NCI-H526 treated with DMSO at 0.1 percent for 48 hours (cell line): ENCODE measurements around the gene NR2F6.
A peak's percentile ranks its signal among the peaks of the same experiment; 100 is the strongest.
"Not testable (repeated sequence)": the region's sequence is repeated elsewhere in the genome, so short reads cannot be mapped to it uniquely, and the experiment has no call there.

ENCODE experiments used
- DNase-seq: peaks from one replicate; lab custom pipeline; 2025; lab: John Stamatoyannopoulos, UW

NR2F6 gene

DNA sequence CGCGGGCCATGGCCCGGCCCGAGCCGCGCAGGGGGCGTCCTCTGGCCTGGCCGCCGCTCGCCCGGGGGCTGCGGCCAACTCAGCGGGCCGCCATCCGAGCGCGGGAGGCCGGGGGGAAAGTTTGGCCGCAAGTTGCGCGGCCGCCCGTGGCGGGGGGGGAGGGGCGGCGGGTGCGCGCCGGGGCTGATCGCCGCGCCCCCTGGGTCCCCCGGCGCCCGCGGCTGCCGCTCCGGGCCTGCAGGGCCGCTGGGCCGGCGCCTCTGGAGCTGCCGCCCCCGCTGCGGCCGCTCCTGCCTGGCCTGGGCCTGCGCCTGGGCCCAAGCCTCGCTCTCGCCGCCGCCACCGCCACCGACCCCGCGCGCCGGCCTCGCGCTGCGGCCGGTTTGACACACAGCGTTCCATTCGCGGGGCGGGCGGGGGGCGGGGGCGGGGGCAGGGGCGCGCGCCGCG lies at the start of gene NR2F6:
Gene NR2F6 (minus strand): TSS at position 385 of the 450 bp plus-strand sequence. CDS start 699 bp downstream, outside the sequence.
- no peak for DNase-seq

DNA sequence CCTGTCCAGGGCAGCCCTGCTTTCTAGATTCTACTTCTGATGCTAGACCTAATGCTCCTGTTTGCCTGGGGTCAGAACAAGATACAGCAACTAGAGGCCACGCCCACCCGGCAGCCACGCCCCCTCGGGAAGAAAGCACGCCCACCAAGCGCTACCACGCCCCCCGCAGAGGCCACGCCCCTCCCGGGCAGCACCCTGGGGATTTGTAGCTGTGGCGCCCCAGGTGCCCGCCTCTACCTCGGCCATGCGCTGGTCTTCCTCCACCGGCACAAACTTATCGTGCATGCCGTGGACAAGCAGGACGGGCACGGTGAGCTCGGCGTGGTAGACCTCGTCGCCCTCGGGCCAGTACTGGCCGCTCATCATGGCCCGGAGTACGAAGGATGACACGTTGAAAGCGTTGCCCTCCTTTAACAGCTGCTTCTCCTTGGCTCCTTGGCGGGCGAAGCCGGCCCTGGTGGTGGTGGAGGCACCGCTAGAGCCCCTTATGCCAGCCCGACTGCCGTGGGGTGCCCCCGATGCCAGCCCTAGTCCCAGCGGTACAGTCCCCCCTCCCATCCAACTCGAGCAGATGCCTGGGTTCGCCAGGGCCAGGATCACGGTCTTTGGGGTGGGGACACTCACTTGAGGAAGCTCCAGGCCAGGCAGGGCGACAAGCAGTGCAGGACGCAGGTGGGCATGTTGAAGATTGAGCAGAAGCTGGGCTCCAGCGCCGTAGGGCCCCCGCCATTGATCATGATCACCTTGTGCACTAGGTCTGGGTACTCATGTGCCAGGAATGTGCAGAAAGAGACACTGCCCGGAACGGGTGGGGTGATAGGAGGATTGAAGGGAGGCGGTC lies 48.6 kb upstream of the NR2F6 start:
- no peak for DNase-seq

DNA sequence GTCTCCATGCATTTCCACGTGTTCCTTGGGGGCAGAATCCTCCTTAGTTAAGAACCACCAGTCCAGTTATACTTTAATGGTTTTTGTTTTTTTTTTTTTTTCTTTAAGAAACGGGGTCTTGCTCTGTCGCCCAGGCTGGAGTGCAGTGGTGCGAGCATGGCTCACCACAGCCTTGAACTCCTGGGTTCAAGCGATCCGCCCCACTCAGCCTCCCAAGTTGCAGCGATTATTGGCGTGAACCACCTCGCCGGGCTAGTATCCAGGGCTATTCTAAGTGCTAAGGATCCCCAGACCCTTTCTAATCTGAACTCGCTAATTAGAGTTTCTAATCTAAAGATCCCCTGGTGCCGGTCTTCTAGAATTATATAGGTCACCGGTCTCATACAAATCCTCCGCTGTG lies 47.9 kb upstream of the NR2F6 start:
- DNase-seq = no peak

DNA sequence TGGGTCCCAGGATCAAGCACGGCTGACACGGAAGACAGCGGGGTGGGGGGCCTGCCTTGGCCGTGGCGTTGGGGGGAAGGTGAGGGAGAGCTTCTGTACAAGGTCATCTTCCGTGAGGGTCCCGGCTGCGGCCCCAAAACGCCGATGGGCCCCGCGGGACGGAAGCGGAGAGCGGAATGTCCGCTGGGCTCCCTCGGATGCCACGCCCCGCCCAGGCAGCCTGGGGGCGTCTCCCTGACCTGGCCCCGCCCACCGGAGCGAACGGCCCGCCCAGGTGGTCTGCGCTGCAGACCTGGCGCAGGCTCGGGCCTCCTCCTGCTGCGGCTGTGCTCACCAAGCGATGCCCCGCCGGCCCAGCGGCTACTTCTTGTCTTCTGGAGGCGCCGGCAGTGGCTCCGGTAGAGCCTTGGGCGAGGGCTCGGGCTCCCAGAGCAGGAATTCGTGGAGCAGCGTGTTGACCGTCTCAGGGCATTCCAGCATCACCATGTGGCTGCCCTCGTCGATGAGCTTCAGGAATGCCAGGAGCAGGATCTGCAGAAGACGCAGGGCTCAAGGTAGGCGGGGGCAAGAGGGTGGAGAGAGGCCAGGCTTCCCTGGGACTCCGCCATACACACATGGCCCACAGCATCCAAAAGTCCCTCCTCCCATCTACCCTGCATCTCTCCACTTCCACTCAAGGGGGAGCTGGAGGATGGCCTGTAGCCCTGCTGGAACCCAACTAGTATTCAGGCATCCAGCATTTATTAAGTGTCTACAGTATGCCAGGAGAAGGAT lies 46.8 kb upstream of the NR2F6 start:
- DNase-seq = peak; percentile 40

DNA sequence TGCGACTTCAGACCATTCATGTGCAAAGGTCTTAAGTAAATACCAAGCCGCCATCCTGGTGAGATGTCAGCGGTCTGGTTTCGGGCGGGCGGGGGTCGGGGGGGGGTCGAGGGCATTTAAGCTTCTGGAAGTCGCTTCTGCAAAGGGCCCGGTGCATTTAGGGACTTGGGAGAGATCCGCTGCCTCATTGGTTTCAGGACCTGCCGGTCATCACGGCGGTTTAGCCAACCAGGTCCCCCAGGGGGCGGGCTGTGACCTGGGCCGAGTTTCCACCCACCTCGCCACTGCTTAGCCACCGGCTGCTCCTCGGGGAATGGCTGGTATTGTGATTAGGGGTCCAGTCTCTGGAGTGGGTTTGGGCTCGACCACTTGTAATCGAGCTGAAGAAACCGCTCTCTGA lies 43.8 kb upstream of the NR2F6 start:
- DNase-seq = peak; percentile 2

DNA sequence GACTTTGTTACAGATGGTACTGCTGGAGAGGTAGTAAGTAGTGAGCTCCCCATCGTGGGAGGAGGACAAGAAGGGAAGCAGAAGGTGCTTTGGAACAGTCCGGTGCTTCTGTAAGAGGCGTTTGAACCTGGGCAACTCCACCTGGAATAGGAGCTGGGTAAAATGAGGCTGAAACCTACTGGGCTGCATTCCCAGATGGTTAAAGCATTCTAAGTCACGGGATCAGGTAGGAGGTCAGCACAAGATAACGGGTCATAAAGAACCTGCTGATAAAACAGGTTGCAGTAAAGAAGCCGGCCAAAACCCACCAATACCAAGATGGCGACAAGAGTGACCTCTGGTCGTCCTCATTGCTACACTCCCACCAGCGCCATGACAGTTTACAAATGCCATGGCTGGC lies 41.0 kb upstream of the NR2F6 start:
- DNase-seq = no peak

DNA sequence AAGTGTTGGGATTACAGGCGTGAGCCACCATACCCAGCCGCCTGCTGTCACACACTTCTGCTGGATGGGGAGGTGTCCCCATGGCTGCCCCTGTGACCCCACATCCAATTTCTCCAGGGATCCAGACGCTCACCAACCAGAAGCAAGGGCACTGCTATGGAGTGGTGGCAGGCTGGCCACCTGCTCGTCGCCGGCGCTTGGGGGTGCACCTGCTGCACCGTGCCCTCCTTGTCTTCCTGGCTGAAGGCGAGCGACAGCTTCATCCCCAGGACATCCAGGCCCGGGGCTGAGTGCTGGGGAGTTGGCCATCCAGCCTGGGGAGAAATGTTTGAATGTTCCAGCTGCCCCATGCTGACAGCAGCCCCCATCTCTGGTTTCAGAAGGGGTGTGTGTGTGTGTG lies 40.5 kb upstream of the NR2F6 start:
- DNase-seq = no peak

DNA sequence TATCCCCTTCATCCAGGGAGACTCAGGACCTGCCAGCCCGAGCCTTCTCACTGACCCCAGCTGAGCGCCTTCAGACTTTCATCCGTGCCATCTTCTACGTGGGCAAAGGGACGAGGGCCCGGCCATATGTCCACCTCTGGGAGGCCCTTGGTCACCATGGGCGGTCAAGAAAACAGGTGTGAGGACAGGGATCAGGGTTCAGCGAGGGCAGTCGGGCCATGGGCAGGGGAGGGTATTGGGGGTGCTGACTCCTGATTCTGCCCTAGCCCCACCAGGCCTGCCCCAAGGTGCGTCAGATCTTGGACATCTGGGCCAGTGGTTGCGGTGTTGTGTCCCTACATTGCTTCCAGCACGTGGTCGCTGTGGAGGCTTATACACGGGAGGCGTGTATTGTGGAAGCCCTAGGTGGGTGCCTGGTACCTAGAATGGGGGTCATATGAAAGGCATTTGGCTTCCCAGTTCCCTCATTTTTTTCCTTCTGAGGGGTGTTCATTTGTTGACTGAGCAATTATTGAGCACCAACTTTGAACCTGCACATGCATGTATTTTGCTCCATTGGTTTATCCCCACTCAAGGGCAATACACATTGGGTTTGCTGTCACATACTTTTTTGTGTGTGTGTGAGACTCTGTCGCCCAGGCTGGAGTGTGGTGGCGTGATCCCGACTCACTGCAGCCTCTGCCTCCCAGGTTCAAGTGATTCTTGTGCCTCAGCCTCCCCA lies 39.9 kb upstream of the NR2F6 start:
- no peak for DNase-seq

DNA sequence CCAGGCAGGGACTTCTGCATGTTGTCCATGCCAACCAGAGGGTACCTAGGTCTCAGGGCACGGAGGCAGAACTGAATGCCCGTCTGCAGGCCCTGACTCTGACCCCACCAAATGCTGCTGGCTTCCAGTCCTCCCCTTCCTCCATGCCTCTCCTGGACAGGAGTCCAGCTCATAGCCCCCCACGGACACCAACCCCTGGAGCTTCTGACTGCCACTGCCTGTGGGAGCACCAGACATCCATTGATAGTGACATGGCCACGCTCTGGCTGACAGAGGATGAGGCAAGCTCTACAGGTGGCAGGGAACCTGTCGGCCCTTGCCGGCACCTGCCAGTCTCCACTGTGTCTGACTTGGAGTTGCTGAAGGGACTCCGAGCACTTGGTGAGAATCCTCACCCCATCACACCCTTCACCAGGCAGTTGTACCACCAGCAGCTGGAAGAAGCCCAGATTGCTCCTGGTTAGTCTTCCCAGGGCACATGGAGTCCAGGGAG lies 37.8 kb upstream of the NR2F6 start:
- no peak for DNase-seq

DNA sequence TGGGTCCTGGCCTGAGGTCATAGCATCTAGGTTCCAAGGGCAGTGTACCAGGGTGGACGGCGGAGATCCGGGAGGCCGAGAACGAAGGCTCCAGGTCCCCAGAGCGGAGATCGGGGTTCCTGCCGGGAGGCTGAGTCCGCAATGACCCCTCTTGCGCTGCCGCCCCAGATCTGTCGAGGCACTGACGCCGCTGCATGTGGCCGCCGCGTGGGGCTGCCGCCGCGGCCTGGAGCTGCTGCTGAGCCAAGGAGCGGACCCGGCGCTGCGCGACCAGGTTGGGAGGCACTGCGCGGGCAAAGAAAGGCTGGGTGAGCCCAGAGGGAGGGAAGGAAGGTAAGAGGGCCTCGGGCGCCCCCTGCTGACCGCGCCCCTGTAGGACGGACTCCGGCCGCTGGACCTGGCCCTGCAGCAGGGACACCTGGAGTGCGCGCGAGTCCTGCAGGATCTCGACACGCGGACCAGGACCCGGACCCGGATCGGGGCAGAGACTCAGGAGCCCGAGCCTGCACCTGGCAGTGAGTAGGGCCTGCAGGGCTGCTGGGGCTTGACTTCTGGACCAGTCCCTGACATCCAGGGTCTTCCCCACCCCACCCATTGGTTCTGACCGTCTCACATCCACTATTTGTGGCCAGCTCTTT lies 36.9 kb upstream of the NR2F6 start:
- DNase-seq = peak; percentile 54

DNA sequence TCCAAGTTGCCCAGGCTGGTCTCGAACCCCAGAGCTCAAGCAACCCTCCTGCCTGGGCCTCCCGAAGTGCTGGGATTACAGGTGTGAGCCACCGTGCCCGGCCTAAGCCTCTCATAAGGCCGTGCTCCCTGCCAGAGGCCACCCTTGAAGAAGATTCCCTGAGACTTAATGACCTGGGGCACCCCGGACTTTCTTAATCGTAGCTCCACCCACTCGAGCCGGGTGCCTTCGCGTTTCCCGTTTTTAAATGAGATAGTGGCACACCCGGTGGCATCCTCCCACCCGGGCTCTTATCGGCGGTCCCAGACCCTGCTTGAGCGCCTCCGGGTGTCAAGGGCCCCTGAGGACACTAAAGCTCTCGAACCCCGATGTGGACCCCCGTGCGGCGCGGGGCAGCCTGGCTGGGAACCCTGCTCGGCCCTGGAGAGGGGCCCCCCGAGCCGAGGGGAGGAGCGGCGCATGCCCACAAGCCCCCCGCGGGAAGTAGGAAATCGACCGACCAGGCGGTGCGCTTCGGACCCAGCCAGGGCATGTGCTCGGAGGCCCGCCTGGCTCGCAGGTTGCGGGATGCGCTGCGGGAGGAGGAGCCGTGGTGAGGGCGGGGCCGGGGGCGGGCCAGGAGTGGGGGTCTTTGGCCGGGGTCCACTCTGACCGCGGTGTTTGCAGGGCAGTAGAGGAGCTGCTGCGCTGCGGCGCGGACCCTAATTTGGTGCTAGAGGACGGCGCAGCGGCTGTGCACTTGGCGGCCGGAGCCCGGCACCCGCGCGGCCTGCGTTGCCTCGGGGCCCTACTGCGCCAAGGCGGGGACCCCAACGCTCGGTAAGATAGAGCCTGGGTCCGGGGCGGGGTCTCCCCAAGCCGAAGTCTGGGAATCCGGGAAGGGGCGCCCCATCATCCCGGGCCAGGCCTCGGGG lies 35.9 kb upstream of the NR2F6 start, which contains the start of gene ANKLE1:
Gene ANKLE1 (plus strand): TSS at position 511 of the 914 bp plus-strand sequence. CDS start 20 bp downstream, at position 531.
- no peak for DNase-seq

DNA sequence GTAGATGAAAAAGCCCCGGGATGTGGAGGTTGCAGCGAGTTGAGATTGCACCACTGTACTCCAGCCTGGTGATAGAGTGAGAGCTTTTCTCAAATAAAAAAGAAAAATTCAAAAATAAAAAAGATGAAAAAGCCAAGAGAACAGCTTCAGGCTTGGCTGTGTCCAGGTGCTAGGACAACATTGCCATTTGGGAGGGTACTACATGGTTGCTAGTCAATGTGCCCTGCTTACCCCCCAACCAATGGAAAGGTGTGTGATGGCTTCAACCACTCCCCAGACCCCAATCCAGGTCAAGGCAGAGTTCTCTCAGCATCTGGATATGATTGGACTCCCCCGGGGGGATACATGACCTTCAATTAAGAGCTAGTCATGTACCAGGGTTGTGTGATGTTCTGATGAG lies 33.7 kb upstream of the NR2F6 start:
- no peak for DNase-seq

DNA sequence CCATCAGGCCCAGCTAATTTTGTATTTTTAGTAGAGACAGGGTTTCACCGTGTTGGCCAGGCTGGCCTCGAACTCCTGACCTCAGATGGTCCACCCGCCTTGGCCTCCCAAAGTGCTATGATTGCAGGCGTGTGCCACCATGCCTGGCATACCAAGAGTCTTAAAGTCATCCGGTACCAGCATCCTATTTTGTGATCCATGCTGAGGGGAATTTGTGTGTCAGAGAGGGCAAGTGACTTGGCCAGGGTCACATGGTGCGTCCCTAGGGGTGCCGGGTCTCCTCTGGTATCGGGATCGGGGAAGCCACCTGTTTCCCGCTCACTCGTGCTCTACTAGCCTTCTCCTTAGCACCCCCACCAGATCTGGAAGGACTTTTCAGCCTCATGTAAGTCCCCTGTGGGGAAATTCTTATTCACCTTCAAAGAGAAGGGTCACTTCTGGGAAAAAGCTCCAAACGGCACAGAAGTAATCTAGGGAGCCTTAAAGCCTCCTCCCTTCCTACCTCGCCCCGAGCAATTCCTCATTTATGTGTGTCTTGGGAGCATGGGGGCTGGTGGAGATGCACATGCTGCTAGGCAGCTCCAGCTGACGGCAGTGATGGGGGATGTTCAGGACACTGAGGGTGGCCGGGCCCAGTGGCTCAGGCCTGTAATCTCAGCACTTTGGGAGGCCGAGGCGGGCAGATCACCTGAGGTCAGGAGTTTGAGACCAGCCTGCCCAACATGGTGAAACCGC lies 29.9 kb upstream of the NR2F6 start:
- no peak for DNase-seq

DNA sequence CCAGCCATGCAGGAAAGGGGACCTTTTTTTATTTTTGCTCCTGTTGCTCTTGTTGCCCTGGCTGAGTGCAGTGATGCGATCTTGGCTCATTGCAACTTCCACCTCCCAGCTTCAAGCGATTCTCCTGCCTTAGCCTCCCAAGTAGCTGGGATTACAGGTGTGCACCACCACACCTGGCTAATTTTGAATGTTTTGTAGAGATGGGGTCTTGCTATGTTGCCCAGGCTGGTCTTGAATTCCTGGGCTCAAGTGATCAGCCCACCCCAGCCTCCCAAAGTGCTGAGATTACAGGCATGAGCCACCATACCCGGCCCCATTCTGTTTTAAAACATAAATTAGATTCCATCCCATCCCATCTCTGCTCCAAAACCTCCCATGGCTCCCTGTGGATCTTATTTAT lies 29.2 kb upstream of the NR2F6 start:
- not testable (repeated sequence) for DNase-seq

DNA sequence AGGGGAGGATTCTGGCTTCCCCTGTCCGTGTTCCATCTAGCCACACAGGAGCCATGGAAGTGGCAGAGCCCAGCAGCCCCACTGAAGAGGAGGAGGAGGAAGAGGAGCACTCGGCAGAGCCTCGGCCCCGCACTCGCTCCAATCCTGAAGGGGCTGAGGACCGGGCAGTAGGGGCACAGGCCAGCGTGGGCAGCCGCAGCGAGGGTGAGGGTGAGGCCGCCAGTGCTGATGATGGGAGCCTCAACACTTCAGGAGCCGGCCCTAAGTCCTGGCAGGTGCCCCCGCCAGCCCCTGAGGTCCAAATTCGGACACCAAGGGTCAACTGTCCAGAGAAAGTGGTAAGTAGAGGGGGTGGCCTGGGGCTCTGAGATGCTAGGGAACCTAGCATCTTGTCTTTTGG lies 23.0 kb upstream of the NR2F6 start:
- no peak for DNase-seq

DNA sequence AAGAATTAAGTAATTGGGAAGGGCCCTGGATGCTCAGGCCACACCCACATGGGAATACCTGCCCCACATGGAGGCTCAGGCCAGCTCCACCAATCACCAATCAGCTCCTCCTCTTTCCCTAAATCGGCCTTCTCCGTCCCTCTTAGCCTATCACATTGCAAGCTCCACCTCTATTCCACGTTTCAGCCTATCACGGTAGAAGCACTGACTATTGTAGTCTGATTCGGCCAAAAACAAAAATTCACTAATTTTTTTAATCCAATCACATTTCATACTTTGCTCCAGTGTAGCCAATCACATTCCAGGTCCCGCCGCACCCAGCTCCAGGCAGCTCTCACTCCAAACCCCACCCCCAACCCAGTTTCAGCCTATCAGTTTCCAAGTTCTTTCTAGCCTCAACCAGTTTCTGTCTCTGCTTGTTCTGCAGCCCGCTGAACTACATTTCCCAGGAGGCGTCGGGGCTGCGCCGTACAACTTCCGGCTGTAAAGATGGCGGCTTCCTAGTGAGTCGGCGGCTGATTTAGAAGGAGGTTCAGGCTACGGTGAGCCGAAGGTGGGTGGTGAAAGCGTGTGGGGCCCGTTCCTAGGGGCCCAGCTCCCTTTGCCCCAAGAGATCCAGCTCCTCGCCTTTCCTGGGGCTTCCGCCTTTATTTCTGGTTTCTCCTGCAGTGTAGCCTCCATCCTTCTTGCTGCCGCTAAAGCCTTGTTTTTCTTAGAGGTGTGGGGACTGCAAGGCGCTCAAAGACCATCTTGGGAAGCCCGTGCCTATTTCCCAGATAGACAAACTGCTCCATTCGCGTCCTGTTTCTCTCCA lies 21.5 kb upstream of the NR2F6 start, which contains the start of gene BABAM1:
Gene BABAM1 (plus strand): TSS at position 469 of the 814 bp plus-strand sequence. CDS start 1,364 bp downstream, outside the sequence.
- DNase-seq = peak; percentile 97

DNA sequence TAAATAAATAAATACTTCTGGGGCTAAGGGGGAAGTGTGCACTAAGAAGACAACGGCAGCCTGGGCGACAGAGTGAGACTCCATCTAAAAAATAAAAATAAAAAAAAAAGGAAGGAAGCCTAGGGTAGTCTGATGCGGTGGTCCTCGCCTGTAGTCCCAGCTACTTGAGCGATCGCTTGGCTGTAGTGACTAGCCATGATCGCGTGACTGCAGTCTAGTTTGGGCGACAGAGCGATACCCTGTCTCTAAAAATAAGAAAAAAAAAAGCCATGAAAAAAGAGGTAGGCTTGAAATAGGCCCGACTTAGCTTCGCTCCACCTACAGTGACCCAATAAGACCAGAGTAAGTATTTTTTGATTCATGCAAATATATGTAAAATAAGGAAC lies 20.9 kb upstream of the NR2F6 start:
- DNase-seq = no peak

DNA sequence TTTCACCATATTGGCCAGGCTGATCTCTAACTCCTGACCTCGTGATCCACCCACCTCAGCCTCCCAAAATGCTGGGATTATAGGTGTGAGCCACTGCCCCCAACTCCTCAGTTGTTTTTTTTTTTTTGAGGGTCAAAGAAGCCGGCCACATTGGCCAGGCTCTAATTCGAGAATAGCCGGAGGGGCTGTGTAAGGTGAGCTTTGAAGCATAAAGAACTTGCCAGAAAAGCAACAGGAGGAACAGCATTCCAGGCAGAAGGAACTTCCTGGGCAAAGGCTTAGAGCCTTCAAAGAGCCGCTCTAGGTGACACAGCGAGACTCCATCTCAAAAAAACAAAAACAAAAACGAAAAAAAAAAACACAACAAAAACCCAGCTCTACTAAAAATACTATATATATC lies 20.3 kb upstream of the NR2F6 start:
- no peak for DNase-seq

DNA sequence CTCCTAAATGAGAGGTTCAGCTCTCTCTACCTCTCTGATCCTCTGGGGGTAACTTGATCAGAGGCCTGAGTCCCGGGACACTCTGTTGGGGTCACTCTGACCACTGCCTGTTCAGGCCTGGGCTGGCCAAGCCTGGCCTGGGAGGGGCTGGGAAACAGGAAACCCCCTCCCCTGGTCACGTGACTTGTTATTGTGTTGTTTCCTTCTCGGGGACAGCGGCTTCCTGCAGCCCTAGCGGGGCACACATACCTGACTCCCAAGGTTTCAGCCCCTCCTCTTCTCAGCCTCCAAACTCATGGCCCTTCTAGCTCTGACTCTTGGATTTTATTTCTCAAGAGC lies 18.9 kb upstream of the NR2F6 start, which contains the start of gene USHBP1:
Gene USHBP1 (minus strand): TSS at position 105 of the 339 bp plus-strand sequence. CDS start 446 bp downstream, outside the sequence.
- no peak for DNase-seq
